Stimulated activated naive CD8-positive, alpha-beta T cell treated with anti-CD3 and anti-CD28 coated beads, Interleukin-15, amount 100 ng/mL, for 72 hours (primary cell): ENCODE measurements around the gene SMIM21.

Experiments used
- ATAC-seq: fragments of 150-1000 bp; cut with Tn5 transposase; 2 replicates; pipeline ENCODE4 v1.10.0; 2021; ENCODE audit warnings: mild to moderate bottlenecking, moderate library complexity
- DNase-seq, 2 donors: peaks; one replicate each; pipeline ENCODE4 v3.0.0; 2021 to 2022
- H3K27ac Mint-ChIP-seq, 2 donors: one replicate each; pipeline ENCODE4 v1.8.0; 2022; ENCODE audit warnings: mild to moderate bottlenecking in 2 of 2, mixed read lengths in 2 of 2, moderate library complexity in 2 of 2
- H3K27me3 Mint-ChIP-seq: one replicate; pipeline ENCODE4 v1.8.0; 2022; ENCODE audit warnings: mixed read lengths
- H3K4me1 Mint-ChIP-seq: one replicate; pipeline ENCODE4 v1.8.0; 2022; ENCODE audit warnings: mild to moderate bottlenecking, mixed read lengths
- H3K4me3 Mint-ChIP-seq, 2 donors: one replicate each; pipeline ENCODE4 v1.8.0; 2022; ENCODE audit warnings: mild to moderate bottlenecking in 2 of 2, mixed read lengths in 2 of 2, moderate library complexity in 1 of 2
- H3K9me3 Mint-ChIP-seq, 2 donors: one replicate each; pipeline ENCODE4 v1.8.0; 2022; ENCODE audit warnings: mixed read lengths in 2 of 2

SMIM21 gene

GRCh38 chr18:75406491-75407445 is 20.7 kb downstream of the SMIM21 start:
- DNase-seq (no peak), ATAC-seq (no peak)
- no peak overlapping the region for H3K4me3 Mint-ChIP-seq
- peaks cover 11% of the 10 kb centered on the region for H3K4me1 Mint-ChIP-seq
- H3K27ac Mint-ChIP-seq, result peak overlapping the region in 1 of 2 donors; percentile 90
- peaks cover 9% of the 10 kb centered on the region for H3K27me3 Mint-ChIP-seq
- H3K9me3 Mint-ChIP-seq, result no peaks in the 10 kb centered on the region

DNA sequence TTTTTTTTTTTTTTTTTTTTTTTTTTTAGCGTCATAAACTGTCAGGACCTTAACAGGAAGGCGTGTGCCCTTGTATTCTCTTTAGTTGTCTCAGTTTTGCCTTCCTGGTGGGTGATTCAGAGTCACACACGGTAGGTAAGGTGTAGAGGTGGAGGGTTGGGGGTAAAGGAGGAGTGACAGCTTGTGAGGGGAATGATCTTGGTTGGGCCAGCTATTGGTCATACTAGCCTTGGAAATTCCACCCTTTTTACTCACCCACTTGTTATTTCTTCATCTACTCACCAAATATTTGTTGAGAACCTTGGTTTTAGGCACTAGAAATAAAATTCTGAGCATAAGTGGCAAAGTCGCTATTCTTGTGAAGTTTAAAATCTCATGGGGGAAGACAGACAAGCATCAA is 22.2 kb downstream of the SMIM21 start:
- H3K27me3 Mint-ChIP-seq, result peaks cover 9% of the 10 kb centered on the region
- H3K4me1 Mint-ChIP-seq, result peaks cover 11% of the 10 kb centered on the region
- no peaks in the 10 kb centered on the region for H3K9me3 Mint-ChIP-seq
- no peak overlapping the region for H3K4me3 Mint-ChIP-seq
- ATAC-seq (no peak), DNase-seq (no peak)
- no peak overlapping the region for H3K27ac Mint-ChIP-seq

GRCh38 chr18:75400366-75400765 is 27.1 kb downstream of the SMIM21 start:
- no peak overlapping the region for H3K27ac Mint-ChIP-seq
- no peak for ATAC-seq

GRCh38 chr18:75395137-75395536 is 32.4 kb downstream of the SMIM21 start:
- DNase-seq, result no peak
- Mint-ChIP-seq H3K27ac (no peak overlapping the region), H3K4me3 (no peak overlapping the region), H3K4me1 (no peaks in the 10 kb centered on the region), H3K9me3 (no peaks in the 10 kb centered on the region), H3K27me3 (peaks cover 35% of the 10 kb centered on the region)
- ATAC-seq, result no peak

More at GRCh38 chr18:75400366-75400765, 27.1 kb downstream of the SMIM21 start:
- H3K4me1 Mint-ChIP-seq, result no peaks in the 10 kb centered on the region
- DNase-seq, result no peak
- peaks cover 7% of the 10 kb centered on the region for H3K27me3 Mint-ChIP-seq
- no peak overlapping the region for H3K4me3 Mint-ChIP-seq
- no peaks in the 10 kb centered on the region for H3K9me3 Mint-ChIP-seq

- DNase-seq, result no peak
- Mint-ChIP-seq H3K4me1 (no peaks in the 10 kb centered on the region), H3K27me3 (peaks cover 41% of the 10 kb centered on the region), H3K4me3 (no peak overlapping the region), H3K27ac (no peak overlapping the region), H3K9me3 (no peaks in the 10 kb centered on the region)
- no peak for ATAC-seq
Observed at GRCh38 chr18:75393721-75394120, 33.8 kb downstream of the SMIM21 start.

DNA sequence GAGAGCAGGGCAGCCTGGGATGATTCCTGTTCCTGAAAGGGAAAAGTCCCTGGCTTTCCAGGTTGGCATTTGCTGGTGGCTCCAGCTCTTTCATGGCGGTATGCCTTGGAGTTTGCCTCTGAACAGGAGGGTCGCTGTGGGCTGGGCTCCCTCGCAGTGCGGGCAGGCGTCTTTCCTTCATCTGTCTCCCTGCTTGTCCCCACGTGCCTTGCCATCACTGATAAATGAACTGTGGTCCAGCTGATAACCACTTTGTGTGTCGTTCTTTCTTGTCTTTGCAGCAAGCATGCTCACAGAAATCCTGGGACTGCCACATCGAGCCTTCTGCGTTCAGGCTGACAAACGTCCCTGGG is 35.3 kb downstream of the SMIM21 start:
- DNase-seq, result no peak
- Mint-ChIP-seq H3K27ac (no peak overlapping the region), H3K27me3 (peaks cover 50% of the 10 kb centered on the region), H3K4me1 (no peaks in the 10 kb centered on the region), H3K4me3 (no peak overlapping the region), H3K9me3 (no peaks in the 10 kb centered on the region)
- no peak for ATAC-seq

- Mint-ChIP-seq H3K4me1 (no peaks in the 10 kb centered on the region), H3K27me3 (peaks cover 57% of the 10 kb centered on the region), H3K9me3 (no peaks in the 10 kb centered on the region), H3K4me3 (no peak overlapping the region), H3K27ac (peak overlapping the region in 1 of 2 donors; percentile 43)
- no peak for ATAC-seq
- no peak for DNase-seq
Observed at GRCh38 chr18:75391279-75392225, 36.0 kb downstream of the SMIM21 start.

DNA sequence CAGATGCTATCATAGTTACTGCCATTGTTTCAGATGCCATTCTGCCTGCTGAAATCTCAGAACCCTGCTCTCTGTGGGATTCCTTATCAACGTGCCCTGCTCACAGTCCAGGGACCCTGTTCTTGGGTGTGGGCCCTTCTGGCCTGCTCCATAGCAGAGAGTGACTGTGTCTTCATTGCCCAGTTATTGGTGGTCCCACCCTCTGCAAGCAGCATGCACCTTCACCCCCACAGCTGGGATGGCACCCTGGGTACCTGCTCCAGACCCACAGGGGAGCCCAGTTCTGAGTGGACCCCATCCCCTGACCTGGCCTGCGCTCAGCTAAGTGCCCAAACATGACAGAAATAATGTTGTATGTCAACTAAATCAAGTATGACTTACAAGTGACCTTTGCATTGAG is 36.6 kb downstream of the SMIM21 start:
- Mint-ChIP-seq H3K4me3 (no peak overlapping the region), H3K4me1 (no peaks in the 10 kb centered on the region), H3K27ac (no peak overlapping the region), H3K27me3 (peaks cover 63% of the 10 kb centered on the region), H3K9me3 (no peaks in the 10 kb centered on the region)
- DNase-seq, result no peak
- no peak for ATAC-seq

DNA sequence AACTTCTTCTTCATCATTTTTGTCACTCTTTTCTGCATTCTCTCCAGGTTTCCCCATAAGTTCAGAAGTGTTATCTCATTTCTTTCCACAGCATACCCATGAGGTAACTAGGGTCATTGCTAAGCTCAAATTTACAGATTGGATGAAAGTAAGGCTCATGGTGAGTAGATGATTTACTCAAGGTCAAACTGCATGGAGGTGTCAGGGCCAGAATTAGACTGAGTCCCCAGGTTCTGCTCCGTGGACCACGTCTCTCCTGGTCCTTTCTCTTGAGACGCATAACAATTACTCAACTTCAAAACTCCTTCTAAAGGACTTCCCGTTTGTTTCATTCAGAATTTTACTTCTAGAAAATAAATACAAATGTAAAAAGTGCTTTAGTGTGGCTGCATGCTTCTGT is 43.4 kb downstream of the SMIM21 start:
- Mint-ChIP-seq H3K4me3 (no peak overlapping the region), H3K27ac (no peak overlapping the region), H3K4me1 (no peaks in the 10 kb centered on the region), H3K9me3 (no peaks in the 10 kb centered on the region), H3K27me3 (peaks cover 55% of the 10 kb centered on the region)
- DNase-seq (no peak), ATAC-seq (no peak)

- ATAC-seq (no peak), DNase-seq (no peak)
- Mint-ChIP-seq H3K4me3 (no peak overlapping the region), H3K27me3 (peaks cover 12% of the 10 kb centered on the region), H3K4me1 (no peaks in the 10 kb centered on the region), H3K27ac (no peak overlapping the region), H3K9me3 (no peaks in the 10 kb centered on the region)
Observed at GRCh38 chr18:75378376-75379315, 48.9 kb downstream of the SMIM21 start.

- Mint-ChIP-seq H3K9me3 (no peaks in the 10 kb centered on the region), H3K27ac (no peak overlapping the region), H3K27me3 (peaks cover 5% of the 10 kb centered on the region), H3K4me3 (no peak overlapping the region), H3K4me1 (no peaks in the 10 kb centered on the region)
- ATAC-seq, result no peak
- no peak for DNase-seq
Observed at GRCh38 chr18:75377926-75378325, 49.6 kb downstream of the SMIM21 start.

DNA sequence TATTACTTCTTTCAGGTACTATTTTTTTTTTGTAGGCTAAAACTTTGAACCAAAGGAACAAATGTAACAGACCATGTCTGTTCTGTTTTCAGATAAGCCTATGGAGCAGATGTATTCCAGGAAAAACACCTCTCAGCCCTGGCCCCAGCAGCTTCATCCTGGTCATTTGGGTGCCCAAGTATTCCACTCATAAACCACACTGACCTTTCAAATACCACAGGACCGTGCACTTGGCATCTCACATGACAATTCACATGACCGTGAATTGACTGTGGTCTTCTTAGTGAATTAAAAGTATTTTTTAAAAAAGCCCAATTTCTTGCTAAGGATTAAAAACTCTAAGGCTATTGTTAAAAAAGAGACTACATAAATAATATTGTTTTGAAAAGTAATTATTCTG is 50.2 kb downstream of the SMIM21 start:
- Mint-ChIP-seq H3K9me3 (no peaks in the 10 kb centered on the region), H3K27me3 (peaks cover 5% of the 10 kb centered on the region), H3K27ac (no peak overlapping the region), H3K4me1 (no peaks in the 10 kb centered on the region), H3K4me3 (no peak overlapping the region)
- ATAC-seq (no peak), DNase-seq (no peak)

- Mint-ChIP-seq H3K27me3 (peaks cover 5% of the 10 kb centered on the region), H3K27ac (peak overlapping the region in 1 of 2 donors; percentile 2), H3K9me3 (no peaks in the 10 kb centered on the region), H3K4me1 (no peaks in the 10 kb centered on the region), H3K4me3 (no peak overlapping the region)
- ATAC-seq (no peak), DNase-seq (no peak)
Observed at GRCh38 chr18:75376004-75376403, 51.5 kb downstream of the SMIM21 start.

GRCh38 chr18:75375341-75375740 is 52.2 kb downstream of the SMIM21 start:
- Mint-ChIP-seq H3K4me3 (no peak overlapping the region), H3K4me1 (no peaks in the 10 kb centered on the region), H3K27ac (no peak overlapping the region), H3K27me3 (peaks cover 4% of the 10 kb centered on the region), H3K9me3 (no peaks in the 10 kb centered on the region)
- DNase-seq (no peak), ATAC-seq (no peak)

DNA sequence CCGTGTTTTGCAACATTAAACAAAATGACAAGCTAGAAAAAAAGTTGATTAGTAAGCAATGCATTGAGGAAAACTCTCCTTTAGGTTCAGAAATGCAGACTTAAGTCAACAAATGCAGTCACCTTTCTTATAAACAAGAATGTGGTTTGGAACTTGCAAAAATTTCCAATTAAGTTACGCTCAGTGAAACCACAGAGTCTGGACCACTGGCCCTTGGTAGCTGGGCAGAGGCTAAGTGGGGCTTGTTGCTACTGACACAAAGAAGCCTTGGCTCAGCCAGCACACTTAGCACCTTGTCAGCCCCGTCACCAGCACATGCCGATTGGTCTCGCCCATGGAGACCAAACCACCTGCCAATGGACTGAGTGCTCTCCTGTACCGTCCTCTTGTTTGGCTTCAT is 53.0 kb downstream of the SMIM21 start:
- H3K27ac Mint-ChIP-seq, result no peak overlapping the region
- no peaks in the 10 kb centered on the region for H3K27me3 Mint-ChIP-seq
- no peak overlapping the region for H3K4me3 Mint-ChIP-seq
- H3K4me1 Mint-ChIP-seq, result no peaks in the 10 kb centered on the region
- no peaks in the 10 kb centered on the region for H3K9me3 Mint-ChIP-seq
- DNase-seq (no peak), ATAC-seq (no peak)
